Measurements from ENCODE around the gene PRDM12. TPM values are rescaled to one million over a fixed set of nuclear protein-coding genes. Genes with fewer than 3 reads are reported as not detected.
A peak's percentile ranks its signal among the peaks of the same experiment; 100 is the strongest.

The PRDM12 gene
- total and polyA plus RNA-seq, 2 of the 8 experiments (the other 6 are each of a cell fraction or from before 2014, with no cell fraction given), result 0.14 to 0.22 TPM

GRCh38 chr9:130680836-130681768, 16.7 kb downstream of the PRDM12 start (continued):
- TF ChIP-seq KDM4A (IDR thresholded peaks at IDR 0.05; ENCODE audit: low read depth, low read length, severe bottlenecking) (peak; percentile 82), HDAC6 (IDR thresholded peaks at IDR 0.05; ENCODE audit: low read depth, low read length) (no peak), EP300 (IDR thresholded peaks at IDR 0.05; ENCODE audit: borderline replicate concordance in 1 of 2, low read depth in 2 of 2, low read length in 2 of 2) (no peak), RBBP5 (IDR thresholded peaks at IDR 0.05; ENCODE audit: borderline replicate concordance, low read depth, low read length) (peak; percentile 83; the same call in 1 of the 2 replicates), SP2 (IDR thresholded peaks at IDR 0.05; ENCODE audit: low read length) (no peak), CTCF (IDR thresholded peaks at IDR 0.05; ENCODE audit: control extremely low read depth in 1 of 3, insufficient read depth in 1 of 3, low read depth in 1 of 3, low read length in 3 of 3) (no peak), PHF8 (conservative IDR thresholded peaks at IDR 0.05; ENCODE audit: low read depth, low read length) (0 out of 2 replicates have a peak, but pooled peaks have one; percentile 38), POU5F1 (IDR thresholded peaks at IDR 0.05; ENCODE audit: low read depth, low read length) (no peak), CBX8 (IDR thresholded peaks at IDR 0.05; ENCODE audit: borderline replicate concordance, low read depth, low read length) (no peak), MAX (IDR thresholded peaks at IDR 0.05) (peak; percentile 92), POLR2A (IDR thresholded peaks at IDR 0.05; ENCODE audit: control extremely low read depth in 1 of 2, low read depth in 2 of 2, low read length in 2 of 2) (no peak), CREB1 (IDR thresholded peaks at IDR 0.05) (peak; percentile 46), E2F6 (IDR thresholded peaks at IDR 0.05) (peak; percentile 81), SIRT6 (IDR thresholded peaks at IDR 0.05; ENCODE audit: low read length) (no peak), MAFK (IDR thresholded peaks at IDR 0.05; ENCODE audit: low read depth, low read length) (no peak), SRF (IDR thresholded peaks at IDR 0.05; ENCODE audit: low read depth, low read length) (no peak)
- TF ChIP-seq, protein P1, sequence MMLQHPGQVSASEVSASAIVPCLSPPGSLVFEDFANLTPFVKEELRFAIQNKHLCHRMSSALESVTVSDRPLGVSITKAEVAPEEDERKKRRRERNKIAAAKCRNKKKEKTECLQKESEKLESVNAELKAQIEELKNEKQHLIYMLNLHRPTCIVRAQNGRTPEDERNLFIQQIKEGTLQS (IDR thresholded peaks at IDR 0.05; ENCODE audit: insufficient read depth, low read depth, low read length), result no peak
- TF ChIP-seq, protein P2, sequence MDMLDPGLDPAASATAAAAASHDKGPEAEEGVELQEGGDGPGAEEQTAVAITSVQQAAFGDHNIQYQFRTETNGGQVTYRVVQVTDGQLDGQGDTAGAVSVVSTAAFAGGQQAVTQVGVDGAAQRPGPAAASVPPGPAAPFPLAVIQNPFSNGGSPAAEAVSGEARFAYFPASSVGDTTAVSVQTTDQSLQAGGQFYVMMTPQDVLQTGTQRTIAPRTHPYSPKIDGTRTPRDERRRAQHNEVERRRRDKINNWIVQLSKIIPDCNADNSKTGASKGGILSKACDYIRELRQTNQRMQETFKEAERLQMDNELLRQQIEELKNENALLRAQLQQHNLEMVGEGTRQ (IDR thresholded peaks at IDR 0.05; ENCODE audit: low read length), result no peak
